GM06990 (cell line): ENCODE measurements around the gene KBTBD13.

ENCODE experiments used
- DNase-seq: peaks from one replicate; pipeline ENCODE4 v3.0.0-alpha.2; 2011; ENCODE audit not compliant: insufficient read length; ENCODE audit errors: extremely low read depth
- H3K27me3 ChIP-seq: replicated peaks from 2 replicates; pipeline ENCODE4 v1.6.0; 2011; ENCODE audit warnings: low read length; ENCODE audit not compliant: control insufficient read depth, insufficient read depth
- H3K36me3 ChIP-seq: 2 replicates; pipeline ENCODE4 v1.5.1; 2011; ENCODE audit warnings: low read length; ENCODE audit not compliant: control insufficient read depth, insufficient read depth
- H3K4me3 ChIP-seq: replicated peaks from 2 replicates; pipeline ENCODE4 v1.5.1; 2011; ENCODE audit warnings: low read depth, mild to moderate bottlenecking, control low read depth, low read length
- CTCF ChIP-seq: IDR thresholded peaks from 2 replicates; pipeline ENCODE4 v1.5.1; 2011; ENCODE audit warnings: low read length, control low read depth, mild to moderate bottlenecking, inconsistent platforms; ENCODE audit not compliant: insufficient read depth, poor library complexity, severe bottlenecking

Gene KBTBD13

GRCh38 chr15:65057549-65057940, 19.0 kb upstream of the KBTBD13 start:
- H3K27me3 ChIP-seq = no peaks in the 10 kb centered on the region
- H3K36me3 ChIP-seq = no peaks in the 10 kb centered on the region
- TF ChIP-seq CTCF = no peak
- no peak for DNase-seq
- no peak overlapping the region for H3K4me3 ChIP-seq

- Histone ChIP-seq H3K27me3 (no peaks in the 10 kb centered on the region), H3K36me3 (no peaks in the 10 kb centered on the region), H3K4me3 (no peak overlapping the region)
- TF ChIP-seq CTCF = no peak
- no peak for DNase-seq
Measured at GRCh38 chr15:65058394-65059368, 17.9 kb upstream of the KBTBD13 start.

- H3K27me3 ChIP-seq = no peaks in the 10 kb centered on the region
- no peak for DNase-seq
- no peak for TF ChIP-seq CTCF
- H3K36me3 ChIP-seq = no peaks in the 10 kb centered on the region
- H3K4me3 ChIP-seq = no peak overlapping the region
Measured at GRCh38 chr15:65059369-65059750, 17.2 kb upstream of the KBTBD13 start.

- no peaks in the 10 kb centered on the region for H3K36me3 ChIP-seq
- DNase-seq = no peak
Measured at GRCh38 chr15:65059931-65060596, 16.5 kb upstream of the KBTBD13 start.

More at GRCh38 chr15:65059931-65060596, 16.5 kb upstream of the KBTBD13 start:
- H3K27me3 ChIP-seq = no peaks in the 10 kb centered on the region
- TF ChIP-seq CTCF = no peak
- no peak overlapping the region for H3K4me3 ChIP-seq
